Measurements from ENCODE around the gene CSK.

CSK gene

DNA sequence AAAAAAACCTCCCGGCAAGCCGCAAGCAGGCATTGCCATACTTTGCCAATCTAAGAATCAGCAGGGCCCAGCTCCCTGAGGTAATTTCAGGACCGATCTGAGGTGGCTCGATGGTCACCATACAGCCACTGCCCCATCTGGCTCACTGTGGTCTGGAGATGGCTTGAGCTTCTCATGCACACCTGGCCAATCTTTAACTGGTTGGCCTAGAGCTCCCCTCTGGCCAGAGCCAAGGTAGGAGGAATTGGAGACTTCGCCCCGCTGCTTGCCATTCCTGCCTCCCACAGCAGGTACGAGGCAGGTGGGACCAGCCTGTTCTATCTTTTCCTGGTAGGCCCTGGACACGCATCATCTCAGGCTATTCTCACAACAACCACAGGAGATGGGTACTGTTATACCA, 23.1 kb upstream of the CSK start:
- Histone ChIP-seq H3K79me2 (ENCODE audit: insufficient read depth, low read length) (no peaks in the 10 kb centered on the region), H3K27me3 (ENCODE audit: insufficient read depth, low read length, poor library complexity, severe bottlenecking) (no peaks in the 10 kb centered on the region), H3K9me2 (replicated peaks; ENCODE audit: low read depth, low read length) (no peaks in the 10 kb centered on the region), H3K4me3 (ENCODE audit: low read length, poor library complexity, severe bottlenecking) (no peak overlapping the region), H3K36me3 (ENCODE audit: insufficient read depth, low read length) (no peaks in the 10 kb centered on the region), H3K4me2 (ENCODE audit: low read depth, low read length, poor library complexity, severe bottlenecking) (no peak overlapping the region), H3K9ac (ENCODE audit: low read depth, low read length, poor library complexity, severe bottlenecking) (no peak overlapping the region), H3K4me1 (ENCODE audit: insufficient read depth, low read length, poor library complexity, severe bottlenecking) (no peaks in the 10 kb centered on the region), H4K20me1 (ENCODE audit: insufficient read depth, low read length, poor library complexity, severe bottlenecking) (no peaks in the 10 kb centered on the region), H3K9me3 (ENCODE audit: insufficient read depth, low read depth, low read length) (no peaks in the 10 kb centered on the region), H2AFZ (ENCODE audit: low read length) (no peak overlapping the region), H3F3A (ENCODE audit: low read depth) (no peaks in the 10 kb centered on the region)
- TF ChIP-seq EZH2phosphoT487 (IDR thresholded peaks at IDR 0.05; ENCODE audit: borderline replicate concordance), result no peak
- no peak for TF ChIP-seq CTCF (conservative IDR thresholded peaks at IDR 0.05; ENCODE audit: low read length)

DNA sequence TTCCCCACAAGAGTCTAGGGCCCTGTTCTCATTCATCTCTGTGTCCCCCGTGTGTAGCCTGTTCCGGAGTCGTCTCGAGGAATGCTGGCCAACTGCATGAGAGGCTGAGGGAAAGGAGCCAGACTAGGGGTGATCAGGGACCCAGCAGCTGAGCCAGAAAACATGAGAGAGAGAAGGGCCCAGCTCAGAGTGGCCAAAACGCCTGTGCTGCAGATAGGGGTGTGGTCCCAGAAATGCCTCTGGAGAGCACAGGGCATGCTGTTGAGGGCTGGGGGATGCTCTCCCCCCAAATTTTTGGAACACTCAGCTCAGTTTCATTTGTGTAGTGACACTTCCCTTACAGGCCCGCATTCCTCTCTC, 19.1 kb upstream of the CSK start:
- H3K4me2 ChIP-seq (ENCODE audit: low read depth, low read length, poor library complexity, severe bottlenecking), result no peak overlapping the region

DNA sequence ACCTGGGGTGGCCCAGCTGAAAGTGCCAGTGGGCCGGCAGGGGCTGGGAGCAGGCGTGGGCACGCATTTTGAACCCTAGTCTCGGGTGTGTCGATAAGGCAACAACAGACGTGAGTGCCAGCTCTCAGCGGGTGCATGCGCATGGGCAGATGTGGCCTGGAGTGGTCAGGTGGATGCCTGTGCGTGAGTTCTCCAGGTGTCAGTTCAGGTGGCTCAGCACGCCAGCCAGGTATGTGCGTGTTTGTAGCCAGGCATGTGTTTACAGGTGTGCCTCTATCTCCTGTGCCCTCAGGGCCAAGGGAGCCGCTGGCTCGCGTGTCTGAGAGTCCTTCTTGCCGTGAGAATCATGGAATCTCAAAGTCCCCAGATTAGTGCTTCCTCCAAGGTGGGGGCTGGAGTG, 18.5 kb upstream of the CSK start:
- Histone ChIP-seq H3K79me2 (ENCODE audit: insufficient read depth, low read length) (no peaks in the 10 kb centered on the region), H4K20me1 (ENCODE audit: insufficient read depth, low read length, poor library complexity, severe bottlenecking) (no peaks in the 10 kb centered on the region), H3F3A (ENCODE audit: low read depth) (no peaks in the 10 kb centered on the region), H3K36me3 (ENCODE audit: insufficient read depth, low read length) (no peaks in the 10 kb centered on the region), H3K9me2 (replicated peaks; ENCODE audit: low read depth, low read length) (no peaks in the 10 kb centered on the region), H3K9ac (ENCODE audit: low read depth, low read length, poor library complexity, severe bottlenecking) (no peak overlapping the region), H3K9me3 (ENCODE audit: insufficient read depth, low read depth, low read length) (no peaks in the 10 kb centered on the region), H3K4me3 (ENCODE audit: low read length, poor library complexity, severe bottlenecking) (no peak overlapping the region), H3K4me2 (ENCODE audit: low read depth, low read length, poor library complexity, severe bottlenecking) (no peak overlapping the region), H3K27me3 (ENCODE audit: insufficient read depth, low read length, poor library complexity, severe bottlenecking) (no peaks in the 10 kb centered on the region), H3K4me1 (ENCODE audit: insufficient read depth, low read length, poor library complexity, severe bottlenecking) (no peaks in the 10 kb centered on the region), H2AFZ (ENCODE audit: low read length) (no peak overlapping the region)
- TF ChIP-seq EZH2phosphoT487 (IDR thresholded peaks at IDR 0.05; ENCODE audit: borderline replicate concordance), result no peak
- no peak for TF ChIP-seq CTCF (conservative IDR thresholded peaks at IDR 0.05; ENCODE audit: low read length)

More for the DNA sequence above, 19.1 kb upstream of the CSK start:
- H3K9ac ChIP-seq (ENCODE audit: low read depth, low read length, poor library complexity, severe bottlenecking), result no peak overlapping the region
- no peaks in the 10 kb centered on the region for H3K36me3 ChIP-seq (ENCODE audit: insufficient read depth, low read length)
- H3K27me3 ChIP-seq (ENCODE audit: insufficient read depth, low read length, poor library complexity, severe bottlenecking), result no peaks in the 10 kb centered on the region
- no peak overlapping the region for H3K4me3 ChIP-seq (ENCODE audit: low read length, poor library complexity, severe bottlenecking)
- no peaks in the 10 kb centered on the region for H3K9me2 ChIP-seq (replicated peaks; ENCODE audit: low read depth, low read length)
- no peaks in the 10 kb centered on the region for H3K4me1 ChIP-seq (ENCODE audit: insufficient read depth, low read length, poor library complexity, severe bottlenecking)
- no peak for TF ChIP-seq CTCF (conservative IDR thresholded peaks at IDR 0.05; ENCODE audit: low read length)
- TF ChIP-seq EZH2phosphoT487 (IDR thresholded peaks at IDR 0.05; ENCODE audit: borderline replicate concordance), result no peak
- H2AFZ ChIP-seq (ENCODE audit: low read length), result no peak overlapping the region
- no peaks in the 10 kb centered on the region for H3K9me3 ChIP-seq (ENCODE audit: insufficient read depth, low read depth, low read length)
- H3F3A ChIP-seq (ENCODE audit: low read depth), result no peaks in the 10 kb centered on the region
- no peaks in the 10 kb centered on the region for H4K20me1 ChIP-seq (ENCODE audit: insufficient read depth, low read length, poor library complexity, severe bottlenecking)
- no peaks in the 10 kb centered on the region for H3K79me2 ChIP-seq (ENCODE audit: insufficient read depth, low read length)
